ENCODE data around the gene PTPN14.
"Not testable (repeated sequence)": the region's sequence is repeated elsewhere in the genome, so short reads cannot be mapped to it uniquely, and the experiment has no call there.

The PTPN14 gene

DNA sequence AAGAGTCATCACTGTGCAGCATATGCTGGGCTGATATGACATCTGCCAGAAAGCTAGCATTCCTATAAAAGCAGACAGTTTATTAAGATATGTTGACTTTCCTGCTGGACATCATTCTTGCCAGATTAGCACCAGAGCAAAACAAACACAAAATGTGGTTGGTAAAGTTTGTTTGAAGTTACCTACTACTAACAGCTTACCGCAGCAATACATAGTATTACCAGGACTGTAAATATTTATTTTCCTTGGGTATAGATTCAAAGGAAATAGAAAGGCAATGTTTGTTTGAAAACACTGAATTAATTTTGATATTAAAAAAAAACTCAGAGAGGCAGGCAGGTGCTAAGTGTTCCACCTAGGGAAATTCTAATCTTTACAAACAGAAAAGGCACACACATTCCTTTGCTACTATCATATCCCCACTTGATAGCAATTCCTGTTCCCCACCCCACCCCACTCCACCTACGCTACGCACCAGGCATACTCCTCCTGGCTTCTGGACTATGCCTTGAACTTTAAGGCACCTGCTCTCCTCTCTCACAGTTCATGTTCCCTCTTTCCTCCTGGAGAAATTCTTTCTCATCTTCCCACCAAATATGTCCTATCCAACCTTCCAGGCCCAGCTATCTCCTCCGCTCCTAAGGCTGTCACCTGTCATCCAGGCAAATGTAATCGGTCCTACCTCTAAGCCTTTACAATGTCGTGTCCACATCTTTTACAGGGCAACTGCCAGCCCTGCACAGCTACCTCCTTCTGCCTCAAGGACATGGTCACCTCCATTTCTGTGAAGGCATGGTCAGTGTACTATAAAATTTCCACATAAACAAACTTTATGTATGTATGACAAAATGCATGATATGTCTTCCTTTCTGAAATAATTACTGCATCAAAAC is 34.7 kb downstream of the PTPN14 start:
- DNase-seq, result no peak
- in situ Hi-C loops (cut with MboI; ENCODE audit: low pct_unique_long_range_greater_than_20kb, low sequenced_read_pairs), result no loop called here

DNA sequence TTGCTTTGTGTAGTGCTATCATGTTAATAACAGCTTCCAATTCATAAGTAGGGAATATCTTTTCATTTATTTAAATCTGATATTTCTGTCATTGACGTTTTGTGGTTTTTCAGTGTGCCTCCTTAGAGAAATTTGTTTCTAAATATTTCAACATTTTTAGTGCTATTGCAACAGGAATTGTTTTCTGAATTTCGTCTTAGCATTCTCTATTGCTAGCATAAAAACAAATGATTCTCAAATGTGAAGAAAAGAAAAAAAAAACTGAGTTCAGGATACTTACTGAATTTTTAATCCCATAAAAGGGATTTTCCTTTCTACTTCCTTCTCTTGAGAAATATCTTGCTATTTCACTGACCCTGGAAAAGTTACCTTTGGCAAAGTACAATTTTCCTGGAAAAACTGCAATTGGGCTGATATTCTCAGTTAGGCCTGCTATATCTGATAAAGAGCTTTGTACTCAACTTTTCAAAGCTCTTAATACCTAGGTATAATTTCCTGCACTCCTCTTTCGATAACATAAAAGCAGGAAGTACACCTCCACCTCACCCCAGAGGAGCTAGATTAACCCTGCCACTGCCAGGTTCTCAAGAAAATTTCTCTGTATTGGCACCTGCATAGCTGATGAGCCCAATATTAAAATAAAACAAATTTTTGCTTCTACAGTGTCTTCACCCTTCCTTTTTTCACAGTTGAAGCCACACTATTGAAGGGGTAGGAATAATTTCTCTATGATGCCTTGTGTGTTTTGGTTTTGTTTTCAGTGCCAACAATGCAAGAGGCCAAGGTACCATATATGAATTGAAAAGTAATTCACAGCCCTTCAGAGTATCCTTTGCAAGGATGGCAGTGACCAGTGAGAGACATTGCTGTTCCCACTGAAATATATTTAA is 35.6 kb downstream of the PTPN14 start:
- no peak for DNase-seq
- in situ Hi-C loops (cut with MboI; ENCODE audit: low pct_unique_long_range_greater_than_20kb, low sequenced_read_pairs), result no loop called here

DNA sequence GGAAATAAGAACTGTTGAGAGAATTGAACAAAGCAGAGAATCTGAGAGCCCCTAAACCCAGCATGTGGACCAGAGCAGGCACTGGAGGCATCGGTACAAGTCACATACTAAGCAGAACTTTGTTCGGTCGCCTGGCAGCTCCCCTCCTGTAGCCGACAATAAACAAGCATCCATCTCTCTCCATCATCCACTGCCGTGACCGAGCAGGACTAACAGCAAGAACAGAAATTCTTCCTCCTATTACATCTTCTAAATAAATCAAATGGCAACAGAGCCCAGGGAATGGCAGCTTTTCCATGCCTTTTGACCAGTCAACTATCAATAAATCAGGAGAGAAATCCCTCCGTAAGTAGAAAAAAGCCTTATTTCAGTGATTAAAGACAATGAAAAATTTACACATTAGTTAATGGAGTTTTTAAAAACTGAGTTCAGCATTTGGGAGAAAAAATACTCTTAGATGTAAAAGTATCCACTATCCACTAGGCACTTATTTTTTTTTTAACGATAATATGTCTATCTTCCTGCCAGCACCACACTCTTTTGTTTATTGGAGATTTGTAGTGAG is 36.5 kb downstream of the PTPN14 start:
- in situ Hi-C loops (cut with MboI; ENCODE audit: low pct_unique_long_range_greater_than_20kb, low sequenced_read_pairs), result no loop called here
- no peak for DNase-seq

DNA sequence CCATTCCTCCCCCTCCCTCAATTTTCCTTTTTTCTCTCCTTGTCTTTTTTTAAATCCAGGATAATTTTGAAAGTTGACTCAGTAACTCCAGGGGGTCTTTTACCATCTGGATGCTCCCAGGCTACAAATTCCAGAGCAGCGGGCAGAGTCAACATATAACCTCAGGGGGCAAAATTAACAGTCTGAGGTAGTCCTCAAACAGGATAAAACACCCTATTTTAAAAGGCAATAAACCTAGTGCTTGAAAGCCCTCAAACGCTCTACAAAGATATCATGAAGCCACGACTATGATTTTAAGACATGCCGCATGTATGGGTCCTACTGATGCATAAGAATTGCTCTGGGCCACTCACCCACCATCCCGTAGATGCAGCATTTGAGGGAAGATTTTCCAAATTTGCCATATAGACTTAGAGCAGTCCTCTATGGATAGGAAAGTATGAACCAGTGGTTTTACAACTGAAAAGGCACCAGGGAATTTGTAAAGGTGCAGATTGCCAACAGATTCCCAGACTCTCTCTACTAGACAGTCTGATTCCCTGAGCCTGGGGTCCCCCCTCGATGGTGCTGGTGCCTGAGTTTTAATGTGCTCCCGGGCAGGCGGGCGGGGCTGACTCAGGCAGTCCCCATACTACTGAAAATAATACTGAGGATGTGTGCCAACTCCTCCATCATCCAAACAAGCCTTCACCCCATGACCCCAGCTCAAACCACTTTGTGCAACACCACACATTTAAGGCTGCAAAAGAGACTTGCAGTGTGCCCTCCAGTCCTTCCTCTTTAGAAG is 37.2 kb downstream of the PTPN14 start:
- in situ Hi-C loops (cut with MboI; ENCODE audit: low pct_unique_long_range_greater_than_20kb, low sequenced_read_pairs), result no loop called here

DNA sequence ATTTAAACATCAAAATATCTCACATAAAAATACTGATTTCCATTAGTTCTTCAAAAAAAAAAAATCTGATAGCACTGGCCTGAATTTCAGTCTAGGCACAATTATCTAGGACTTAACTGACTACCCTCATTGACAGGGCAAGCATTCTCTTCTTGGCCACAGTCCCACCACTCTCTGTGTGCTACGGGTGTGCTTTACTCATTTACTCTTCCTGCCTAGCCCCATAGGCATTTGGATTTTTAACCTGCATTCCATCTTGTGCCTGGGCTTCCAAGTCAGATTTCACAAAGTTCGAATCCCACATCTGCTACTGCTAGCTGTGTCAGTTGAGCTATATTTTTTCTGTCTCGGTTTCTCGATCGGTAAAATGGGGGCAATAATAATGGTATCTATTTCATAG is 38.0 kb downstream of the PTPN14 start:
- in situ Hi-C loops (cut with MboI; ENCODE audit: low pct_unique_long_range_greater_than_20kb, low sequenced_read_pairs), result no loop called here
- no peak for DNase-seq

More for the DNA sequence above, 37.2 kb downstream of the PTPN14 start:
- DNase-seq, result peak; percentile 17

DNA sequence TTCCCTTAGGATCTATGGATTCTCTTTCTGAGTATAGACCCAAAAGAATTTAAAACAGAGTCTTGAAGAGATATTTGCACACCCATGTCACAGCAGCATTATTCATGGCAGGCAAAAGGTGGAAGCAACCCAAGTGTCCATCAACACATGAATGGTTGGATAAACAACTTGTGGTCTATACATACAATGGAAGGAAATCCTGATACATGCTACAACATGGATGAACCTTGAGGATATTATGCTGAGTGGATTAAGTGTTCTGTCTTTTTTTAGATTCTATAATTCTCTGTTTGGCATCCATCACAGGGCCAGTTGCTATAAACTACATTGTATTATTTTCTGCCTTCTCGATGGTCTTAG is 39.8 kb downstream of the PTPN14 start:
- in situ Hi-C loops (cut with MboI; ENCODE audit: low pct_unique_long_range_greater_than_20kb, low sequenced_read_pairs), result no loop called here
- DNase-seq, result no peak

DNA sequence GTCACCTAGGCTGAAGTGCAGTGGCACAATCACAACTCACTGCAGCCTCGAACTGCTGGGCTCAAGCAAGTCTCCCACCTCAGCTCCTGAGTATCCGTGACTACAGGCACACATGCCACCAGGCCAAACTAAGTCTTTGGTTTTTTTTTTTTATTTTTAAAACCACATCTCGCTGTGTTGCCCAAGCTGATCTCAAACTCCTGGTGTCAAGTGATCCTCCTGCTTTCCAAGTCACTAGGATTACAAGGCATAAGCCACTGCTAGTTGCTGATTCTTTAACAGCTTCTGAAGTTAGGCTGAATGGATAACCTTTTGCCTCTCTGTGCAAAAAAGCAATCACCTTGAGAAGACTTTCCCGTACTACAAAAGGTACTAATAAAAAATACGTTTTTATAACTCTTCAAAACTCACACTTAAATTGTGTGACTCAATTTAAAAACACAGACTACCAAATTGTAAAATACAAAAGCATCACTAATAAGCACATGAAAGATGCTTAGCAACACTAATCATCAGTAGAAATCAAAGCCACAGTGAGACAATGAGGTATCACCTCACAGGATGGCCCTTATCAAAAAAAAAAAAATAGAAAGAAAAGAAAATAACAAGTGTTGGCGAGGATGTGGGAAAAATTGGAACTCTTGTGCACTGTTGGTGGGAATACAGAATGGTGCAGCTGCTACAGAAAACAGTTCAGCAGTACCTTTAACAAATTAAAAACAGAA is 40.3 kb downstream of the PTPN14 start:
- in situ Hi-C loops (cut with MboI; ENCODE audit: low pct_unique_long_range_greater_than_20kb, low sequenced_read_pairs), result no loop called here
- no peak for DNase-seq

DNA sequence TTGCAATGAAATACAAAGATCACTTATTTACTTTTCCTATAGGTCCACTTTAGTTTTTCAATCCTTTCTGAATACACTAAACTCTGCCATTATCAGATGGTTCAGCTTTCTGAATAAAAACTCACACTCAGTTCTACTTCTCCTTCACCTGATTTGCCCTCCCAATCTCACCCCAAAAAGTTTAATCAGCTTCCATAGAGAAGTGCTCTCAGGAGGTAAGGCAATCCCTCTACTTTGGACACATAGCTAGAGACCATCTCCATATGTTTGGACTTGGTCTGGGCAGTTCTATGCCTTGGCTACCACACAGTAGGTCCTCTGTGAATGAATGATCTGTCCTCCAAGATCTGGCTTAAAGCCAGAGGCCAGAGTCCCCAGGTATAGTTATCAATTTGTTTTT is 40.9 kb downstream of the PTPN14 start:
- in situ Hi-C loops (cut with MboI; ENCODE audit: low pct_unique_long_range_greater_than_20kb, low sequenced_read_pairs), result no loop called here

DNA sequence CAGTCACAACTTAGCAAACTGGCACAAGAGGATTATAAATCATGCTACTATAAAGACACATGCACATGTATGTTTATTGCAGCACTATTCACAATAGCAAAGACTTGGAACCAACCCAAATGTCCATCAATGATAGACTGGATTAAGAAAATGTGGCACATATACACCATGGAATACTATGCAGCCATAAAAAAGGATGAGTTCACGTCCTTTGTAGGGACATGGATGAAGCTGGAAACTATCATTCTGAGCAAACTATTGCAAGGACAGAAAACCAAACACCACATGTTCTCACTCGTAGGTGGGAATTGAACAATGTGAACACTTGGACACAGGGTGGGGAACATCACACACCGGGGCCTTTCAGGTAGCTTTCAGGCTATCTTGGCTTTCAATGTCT is 41.8 kb downstream of the PTPN14 start:
- DNase-seq; in situ Hi-C loops (cut with MboI; ENCODE audit: low pct_unique_long_range_greater_than_20kb, low sequenced_read_pairs): not testable (repeated sequence)

More for the DNA sequence above, 40.9 kb downstream of the PTPN14 start:
- no peak for DNase-seq

DNA sequence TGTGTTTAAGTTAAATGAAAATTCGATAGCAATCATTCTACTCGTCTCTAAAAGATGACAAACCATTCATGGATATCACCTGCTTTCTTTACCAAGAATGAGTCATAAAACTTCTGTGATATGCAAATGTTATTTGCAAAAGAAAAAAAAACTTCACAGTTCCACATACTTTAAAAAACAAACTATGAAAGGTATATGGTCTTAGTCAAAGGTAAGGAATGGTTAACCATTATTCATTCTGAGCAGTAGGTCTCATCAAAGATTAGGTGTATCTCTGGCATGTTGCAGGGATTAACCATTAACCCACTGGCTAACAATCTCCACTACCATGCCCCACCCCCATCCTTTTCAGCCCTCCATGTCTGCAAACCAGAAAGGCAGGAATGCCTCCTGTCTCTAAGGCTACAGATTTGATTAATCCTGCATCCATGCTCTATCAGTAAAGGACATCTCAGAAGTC is 44.4 kb downstream of the PTPN14 start:
- in situ Hi-C loops (cut with MboI; ENCODE audit: low pct_unique_long_range_greater_than_20kb, low sequenced_read_pairs), result no loop called here
- no peak for DNase-seq

DNA sequence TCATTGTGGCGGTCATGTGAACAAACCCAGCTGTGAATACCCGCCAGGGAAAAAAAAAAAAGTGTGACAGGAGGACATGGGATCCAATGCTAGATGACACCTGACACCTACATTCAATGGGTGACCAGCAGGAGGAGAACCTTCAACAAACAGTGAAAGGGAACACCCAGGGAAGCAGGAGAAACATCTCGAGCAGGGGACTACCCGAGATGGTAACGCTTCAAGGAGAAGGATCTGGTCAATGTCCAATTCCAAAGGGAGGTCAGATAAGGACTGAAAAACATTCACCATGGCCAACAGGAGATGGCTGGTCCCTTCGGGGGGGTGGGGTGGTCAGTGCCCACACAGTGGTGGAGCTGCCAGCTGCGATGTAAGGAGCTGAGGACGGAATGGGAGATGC is 46.3 kb downstream of the PTPN14 start:
- DNase-seq, result no peak
- in situ Hi-C loops (cut with MboI; ENCODE audit: low pct_unique_long_range_greater_than_20kb, low sequenced_read_pairs), result no loop called here

DNA sequence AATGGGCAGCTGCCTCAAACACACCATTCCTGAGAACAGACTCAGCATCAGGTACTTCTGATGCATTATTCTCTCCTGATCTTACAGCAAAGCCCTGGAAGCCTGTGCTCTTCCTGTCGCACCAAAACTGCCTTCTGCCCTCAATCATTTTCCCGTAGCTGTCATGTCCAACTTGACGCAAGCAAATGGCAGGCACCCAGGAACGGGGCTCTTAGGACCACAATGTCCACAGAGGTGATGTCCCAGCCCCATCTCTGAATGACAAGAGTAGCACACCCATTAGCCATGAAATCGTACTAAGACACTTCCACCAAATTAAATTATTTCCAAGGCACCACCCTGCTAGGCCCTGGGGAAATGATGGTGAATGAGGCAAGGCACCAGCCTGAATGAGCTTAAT is 47.1 kb downstream of the PTPN14 start:
- DNase-seq, result no peak
- in situ Hi-C loops (cut with MboI; ENCODE audit: low pct_unique_long_range_greater_than_20kb, low sequenced_read_pairs), result no loop called here

DNA sequence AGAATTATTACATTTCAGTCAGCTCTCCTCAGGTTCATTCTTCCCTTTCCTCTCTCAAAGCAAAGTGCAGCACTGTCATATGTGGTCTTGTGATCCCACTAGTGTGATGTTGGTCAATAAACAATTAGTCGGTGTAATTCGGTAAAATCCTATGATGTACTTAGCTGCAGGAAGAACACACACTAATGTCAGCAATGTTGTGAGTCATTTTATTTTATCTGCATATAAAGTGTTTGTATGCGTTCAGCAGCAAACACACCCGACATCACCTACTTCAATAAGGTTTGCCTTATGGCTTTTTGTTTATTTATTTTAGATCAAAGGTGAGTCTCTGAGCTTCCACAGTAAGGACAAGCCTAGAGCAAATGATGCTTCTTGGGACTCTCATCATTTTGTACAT is 47.8 kb downstream of the PTPN14 start:
- no peak for DNase-seq
- in situ Hi-C loops (cut with MboI; ENCODE audit: low pct_unique_long_range_greater_than_20kb, low sequenced_read_pairs), result no loop called here

DNA sequence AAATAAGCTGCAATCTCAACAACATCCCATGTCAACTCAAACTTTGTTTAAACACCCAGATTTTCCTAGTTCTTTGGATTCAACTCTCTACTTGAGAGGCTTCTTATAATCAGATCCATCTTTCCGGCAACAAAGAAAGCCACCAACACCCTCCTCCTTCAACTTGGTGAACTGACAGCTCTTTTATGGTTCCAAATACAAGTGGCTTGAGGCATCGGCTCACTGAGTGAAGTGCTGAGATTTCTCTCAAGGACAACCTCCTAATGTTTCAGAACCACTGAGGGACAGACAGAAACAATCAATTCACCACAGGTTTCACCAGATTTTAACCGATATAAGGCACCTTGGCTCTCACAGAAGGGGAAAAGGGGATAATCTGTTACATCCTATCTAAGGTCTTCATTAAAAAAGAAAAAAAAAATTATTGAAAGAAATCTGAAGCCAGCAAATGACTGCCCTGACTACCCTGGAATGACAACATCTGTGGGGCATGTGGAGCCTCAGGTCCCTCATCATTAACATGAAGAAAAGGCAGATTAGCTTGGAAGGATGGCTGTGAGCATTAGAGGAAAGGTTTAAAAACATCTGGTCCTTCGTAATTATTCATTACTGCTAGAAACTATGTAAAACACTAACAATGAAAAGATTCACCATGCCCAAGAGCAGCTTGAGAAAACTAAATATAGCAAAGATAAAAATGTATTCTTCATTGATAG is 50.9 kb downstream of the PTPN14 start:
- in situ Hi-C loops (cut with MboI; ENCODE audit: low pct_unique_long_range_greater_than_20kb, low sequenced_read_pairs), result no loop called here
- no peak for DNase-seq

DNA sequence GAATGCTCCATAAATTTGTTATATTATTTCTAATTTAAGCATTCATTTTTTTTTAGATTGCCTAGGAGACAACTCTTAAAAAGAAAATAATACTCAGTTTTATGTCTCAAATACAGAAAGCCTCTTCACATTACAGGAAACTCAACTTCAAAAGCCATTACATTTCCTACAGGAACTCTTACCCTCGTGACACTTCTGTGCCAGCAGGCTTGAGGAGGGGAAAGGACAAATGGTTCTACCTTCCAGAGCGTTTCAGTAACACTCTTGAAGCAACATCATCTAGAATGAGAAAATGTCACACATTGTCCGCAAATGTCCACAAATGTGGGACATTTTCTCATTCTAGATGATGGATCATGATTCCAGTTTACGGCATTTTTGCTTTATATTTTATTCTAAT is 51.7 kb downstream of the PTPN14 start:
- in situ Hi-C loops (cut with MboI; ENCODE audit: low pct_unique_long_range_greater_than_20kb, low sequenced_read_pairs), result no loop called here
- DNase-seq, result no peak

DNA sequence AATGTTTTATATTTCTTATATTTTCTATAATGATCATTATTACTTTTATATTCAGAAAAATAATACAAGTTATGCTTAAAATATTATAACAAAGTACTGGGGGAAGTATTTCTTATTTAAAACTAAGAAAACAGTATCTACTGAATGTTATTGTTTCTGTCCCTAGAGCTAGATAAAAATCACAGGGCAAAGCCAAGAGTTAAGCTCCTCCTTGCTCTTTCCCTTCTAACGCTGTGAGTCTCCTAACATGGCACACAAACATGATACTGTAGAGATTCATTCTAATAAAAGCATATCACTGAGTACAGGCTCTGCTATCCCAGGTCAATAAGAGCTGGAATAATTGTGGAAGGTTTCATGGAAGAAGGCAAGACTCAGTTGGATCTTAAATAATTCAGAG is 53.4 kb downstream of the PTPN14 start:
- DNase-seq, result no peak
- in situ Hi-C loops (cut with MboI; ENCODE audit: low pct_unique_long_range_greater_than_20kb, low sequenced_read_pairs), result no loop called here

DNA sequence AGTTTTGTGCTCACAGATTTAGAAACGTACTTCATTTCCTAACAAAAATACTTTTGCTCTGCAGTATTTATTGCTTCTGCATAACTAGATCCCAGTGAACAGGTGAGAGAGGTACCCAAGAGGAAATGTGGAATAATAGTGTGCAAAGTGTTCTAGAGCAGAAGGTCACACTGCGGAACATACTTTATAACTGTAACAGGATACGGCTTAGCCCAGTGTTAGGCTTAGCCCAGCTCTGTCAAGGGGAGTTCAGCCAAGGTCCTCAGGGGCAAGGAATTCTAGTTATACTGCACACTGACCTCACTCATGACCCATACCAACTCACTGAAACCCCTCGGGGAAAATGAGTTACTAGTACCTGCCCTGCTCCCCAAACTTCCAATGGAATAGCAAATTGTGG is 55.3 kb downstream of the PTPN14 start:
- no peak for DNase-seq
- in situ Hi-C loops (cut with MboI; ENCODE audit: low pct_unique_long_range_greater_than_20kb, low sequenced_read_pairs), result no loop called here

DNA sequence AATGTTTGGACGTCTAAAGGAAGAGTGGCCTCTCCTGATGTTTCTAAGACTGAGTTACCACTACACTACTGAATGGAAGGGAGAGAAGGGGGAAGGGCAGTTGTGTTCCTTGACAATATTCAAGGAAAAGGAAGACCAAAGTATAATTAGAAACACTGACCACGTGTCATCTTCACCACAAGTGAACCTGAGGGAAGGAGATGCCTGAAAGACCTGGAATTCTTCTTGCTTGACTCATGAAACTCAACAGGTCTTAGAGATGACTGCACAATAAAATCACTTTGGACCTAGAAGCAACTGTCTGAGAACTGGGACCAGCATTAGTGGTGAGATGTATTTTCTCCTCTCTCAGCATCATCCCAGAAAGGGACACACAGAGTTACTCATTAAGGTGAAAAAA is 56.7 kb downstream of the PTPN14 start:
- no peak for DNase-seq
- in situ Hi-C loops (cut with MboI; ENCODE audit: low pct_unique_long_range_greater_than_20kb, low sequenced_read_pairs), result no loop called here

Measured in KBM-7 (cell line).